Activated CD8-positive, alpha-beta T cell treated with anti-CD3 and anti-CD28 coated beads for 36 hours (primary cell): ENCODE data around the gene NIP7. TPM values are rescaled to one million over a fixed set of nuclear protein-coding genes. Genes with fewer than 3 reads are reported as not detected.

Source experiments
- ATAC-seq: fragments of 200-7000 bp; cut with Tn5 transposase; one replicate; pipeline ENCODE4 v1.10.0; 2021; ENCODE audit warnings: mild to moderate bottlenecking, moderate library complexity
- CTCF ChIA-PET: fragments of 350-600 bp; sonication (Branson Sonifier 250); formaldehyde crosslinking; loops from one replicate; lab custom pipeline; 2021; ENCODE audit warnings: antibody characterized with exemption; lab: Charles Lee
- POLR2A ChIA-PET: fragments of 350-600 bp; sonication (Branson Sonifier 250); formaldehyde crosslinking; loops from one replicate; lab custom pipeline; 2021; ENCODE audit warnings: antibody characterized with exemption; lab: Charles Lee
- DNase-seq: peaks from one replicate; pipeline ENCODE4 v3.0.0-alpha.2; 2020
- H3K27ac Mint-ChIP-seq: one replicate; pipeline ENCODE4 v1.8.0; 2021; ENCODE audit warnings: mild to moderate bottlenecking, mixed read lengths
- H3K27me3 Mint-ChIP-seq: one replicate; pipeline ENCODE4 v1.8.0; 2021; ENCODE audit warnings: mixed read lengths
- H3K36me3 Mint-ChIP-seq: one replicate; pipeline ENCODE4 v1.8.0; 2021; ENCODE audit warnings: low read depth, mixed read lengths
- H3K4me1 Mint-ChIP-seq: one replicate; pipeline ENCODE4 v1.8.0; 2021; ENCODE audit warnings: low read depth, mixed read lengths
- H3K4me3 Mint-ChIP-seq: one replicate; pipeline ENCODE4 v1.8.0; 2021; ENCODE audit warnings: mild to moderate bottlenecking, moderate library complexity, mixed read lengths
- H3K9me3 Mint-ChIP-seq: one replicate; pipeline ENCODE4 v1.8.0; 2021; ENCODE audit warnings: mixed read lengths
- CTCF ChIP-seq: fragments of 200-600 bp; IDR thresholded peaks from one replicate; pipeline ENCODE4 v1.8.0; 2022; ENCODE audit warnings: antibody characterized with exemption, mild to moderate bottlenecking
- intact Hi-C: fragments of 100-400 bp; cut with micrococcal nuclease; formaldehyde crosslinking; loops from one replicate; pipeline ENCODE4 v1.10.0; 2022
- total RNA-seq, 2 experiments: library from RNA; stranded (reverse); gene quantifications; one replicate each; pipeline ENCODE4 v1.2.3, GENCODE V29; 2021

The NIP7 gene
- total RNA-seq, 2 experiments from 2014 or later: 37.7 to 41.8 TPM

GRCh38 chr16:69338557-69339288, 849 bp upstream of the NIP7 start:
- POLR2A ChIA-PET: interaction anchor here (1.0 to 6.9 kb wide), 5 partner anchors 9 to 416 kb away, joined by 3 to 72 read pairs (median 3); partner anchors contain the start of gene PDF
- peaks cover 66% of the 10 kb centered on the region for H3K36me3 Mint-ChIP-seq
- no peak for TF ChIP-seq CTCF
- H3K27me3 Mint-ChIP-seq: no peaks in the 10 kb centered on the region
- peaks cover 54% of the 10 kb centered on the region for H3K4me1 Mint-ChIP-seq
- DNase-seq (no peak), ATAC-seq (no peak)
- H3K9me3 Mint-ChIP-seq: no peaks in the 10 kb centered on the region
- intact Hi-C loops: loop anchor here (1.0 kb wide), 1 partner anchor 8 kb away; the partner anchor contains the start of gene PDF
- CTCF ChIA-PET: interaction anchor here (0.7 to 3.3 kb wide), 10 partner anchors 8 to 692 kb away, joined by 3 to 28 read pairs (median 4); partner anchors contain the start of genes NOB1 and PDF
- peak overlapping the region; percentile 97 for H3K4me3 Mint-ChIP-seq
- peak overlapping the region; percentile 99 for H3K27ac Mint-ChIP-seq

- Mint-ChIP-seq H3K27ac (peak overlapping the region; percentile 99), H3K36me3 (peaks cover 61% of the 10 kb centered on the region), H3K27me3 (no peaks in the 10 kb centered on the region), H3K4me1 (peaks cover 53% of the 10 kb centered on the region), H3K9me3 (no peaks in the 10 kb centered on the region), H3K4me3 (peak overlapping the region; percentile 97)
- CTCF ChIA-PET: interaction anchor here (0.9 to 3.3 kb wide), 6 partner anchors 10 to 415 kb away, joined by 4 to 28 read pairs (median 6); partner anchors contain the start of genes NOB1 and PDF
- ATAC-seq: peak; percentile 1
- DNase-seq: peak; percentile 55
- TF ChIP-seq CTCF: no peak
- POLR2A ChIA-PET: interaction anchor here (0.6 to 6.9 kb wide), 6 partner anchors 10 to 423 kb away, joined by 3 to 72 read pairs (median 4); partner anchors contain the start of gene PDF
- intact Hi-C loops: no loop called here
Observed at GRCh38 chr16:69340095-69340644, 598 bp downstream of the NIP7 start.

- DNase-seq (no peak), ATAC-seq (no peak)
- intact Hi-C loops: no loop called here
- POLR2A ChIA-PET: interaction anchor here (0.6 to 1.5 kb wide), 5 partner anchors 9 to 1122 kb away, joined by 3 to 4 read pairs (median 3); no protein-coding TSS in a partner anchor
- Mint-ChIP-seq H3K4me3 (no peak overlapping the region), H3K9me3 (no peaks in the 10 kb centered on the region), H3K36me3 (peaks cover 49% of the 10 kb centered on the region), H3K4me1 (peaks cover 36% of the 10 kb centered on the region), H3K27ac (no peak overlapping the region), H3K27me3 (no peaks in the 10 kb centered on the region)
- no peak for TF ChIP-seq CTCF
- CTCF ChIA-PET: no interaction called here
Observed at GRCh38 chr16:69344171-69344570, 4.6 kb downstream of the NIP7 start.

- H3K9me3 Mint-ChIP-seq: no peaks in the 10 kb centered on the region
- ChIA-PET CTCF (no interaction called here), POLR2A (no interaction called here)
- no peaks in the 10 kb centered on the region for H3K27me3 Mint-ChIP-seq
- no peak for DNase-seq
- no peak for ATAC-seq
- H3K27ac Mint-ChIP-seq: no peak overlapping the region
- H3K36me3 Mint-ChIP-seq: peaks cover 37% of the 10 kb centered on the region
- H3K4me3 Mint-ChIP-seq: no peak overlapping the region
- TF ChIP-seq CTCF: no peak
- intact Hi-C loops: no loop called here
- H3K4me1 Mint-ChIP-seq: peaks cover 30% of the 10 kb centered on the region
Observed at GRCh38 chr16:69345923-69346322, 6.4 kb downstream of the NIP7 start.
